Stimulated activated naive CD4-positive, alpha-beta T cell (primary cell): ENCODE measurements around the gene COG7.
A peak's percentile ranks its signal among the peaks of the same experiment; 100 is the strongest.
"Not testable (repeated sequence)": the region's sequence is repeated elsewhere in the genome, so short reads cannot be mapped to it uniquely, and the experiment has no call there.

ENCODE experiments used
- DNase-seq, 6 experiments: peaks; one replicate each; lab custom pipeline; 2025; lab: John Stamatoyannopoulos, UW

The COG7 gene

DNA sequence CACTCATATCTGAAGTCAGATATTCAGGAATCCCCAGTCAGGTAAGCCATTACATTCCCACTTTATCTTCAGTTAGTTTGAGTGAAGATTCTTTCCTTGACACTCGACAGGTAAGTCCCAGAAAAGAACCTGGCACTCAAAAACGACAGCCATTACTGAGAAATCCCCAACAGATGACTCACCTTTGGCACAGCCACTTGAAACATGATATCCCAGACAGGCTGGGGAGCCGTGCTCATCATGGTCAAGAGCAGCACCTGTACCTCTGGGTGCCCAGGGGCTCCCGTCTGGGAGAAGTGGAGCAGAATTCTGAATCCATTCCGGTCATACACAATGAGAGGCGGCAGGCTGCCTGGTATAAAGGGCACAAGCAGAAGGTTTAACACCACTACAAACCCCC, 16.8 kb upstream of the COG7 start:
- DNase-seq = no peak

DNA sequence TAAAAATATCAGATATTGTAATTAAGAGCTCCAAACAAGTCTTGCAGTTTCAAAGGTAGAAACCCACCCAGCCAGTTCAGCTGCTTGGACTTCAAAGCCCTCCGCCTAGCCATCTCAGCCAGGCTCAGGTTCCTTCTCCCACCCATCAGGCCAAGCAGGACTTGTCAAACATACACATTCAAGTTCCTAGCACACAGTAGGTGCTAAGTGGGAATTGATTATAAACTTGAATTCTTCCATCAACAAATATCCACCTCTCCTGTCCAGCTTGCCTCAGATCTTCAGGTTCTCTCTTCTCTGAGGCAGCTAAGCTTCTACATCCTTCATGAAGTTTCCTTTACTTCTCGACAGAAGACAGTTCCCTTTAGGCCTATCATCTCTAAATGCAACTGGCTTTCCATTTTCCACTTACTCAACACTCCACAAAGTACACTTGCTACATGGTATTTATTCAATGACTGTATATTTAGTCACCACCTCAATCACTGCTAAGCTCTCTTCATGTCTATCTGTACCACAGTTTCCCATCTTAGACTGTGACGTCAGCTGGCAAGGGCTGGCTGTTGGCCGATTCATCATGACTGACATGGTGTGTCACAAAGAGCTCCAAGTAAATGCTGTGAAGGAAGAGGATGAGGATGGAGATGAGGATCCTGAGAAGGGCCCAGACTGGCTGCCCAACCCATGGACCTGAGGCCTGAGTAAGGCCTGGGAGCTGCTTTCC, 13.3 kb upstream of the COG7 start:
- DNase-seq = no peak

DNA sequence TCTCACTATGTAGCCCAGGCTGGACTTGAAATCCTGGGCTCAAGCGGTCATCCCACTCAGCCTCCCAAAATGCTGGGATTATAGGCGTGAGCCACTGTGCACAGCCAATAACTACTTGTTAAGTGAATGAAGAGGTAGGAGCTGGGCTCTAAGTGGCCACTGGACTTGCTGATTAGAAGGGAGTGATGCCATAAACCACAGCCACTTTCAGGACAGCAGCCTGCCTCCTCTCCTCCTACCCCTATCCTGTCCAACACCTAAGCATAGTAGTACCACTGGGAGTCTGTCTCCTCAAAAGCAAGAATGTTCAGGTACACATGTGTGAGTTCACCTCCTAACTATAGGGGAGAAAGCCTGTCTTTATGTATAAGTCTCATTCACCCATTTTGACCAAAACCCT, 12.2 kb upstream of the COG7 start:
- DNase-seq = no peak

DNA sequence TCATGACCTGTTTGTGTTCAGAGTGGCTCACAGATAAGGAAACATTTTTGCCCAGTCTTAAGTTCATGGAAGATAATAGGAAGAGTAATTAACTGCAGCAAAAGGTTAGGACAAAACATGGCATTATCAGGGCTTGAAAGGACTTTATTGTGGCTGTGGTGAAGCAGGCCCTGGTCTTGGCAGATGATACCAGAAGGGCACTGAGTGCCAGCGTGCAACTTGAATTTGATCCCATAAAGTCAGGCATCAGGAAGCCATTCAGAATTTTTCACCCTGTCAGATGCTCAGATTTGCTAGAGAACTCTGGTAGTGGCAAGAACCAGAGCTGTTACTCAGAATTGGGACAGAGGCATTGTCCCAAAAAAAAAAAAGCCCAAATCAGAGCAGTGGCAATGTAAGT, 11.2 kb upstream of the COG7 start:
- no peak for DNase-seq

DNA sequence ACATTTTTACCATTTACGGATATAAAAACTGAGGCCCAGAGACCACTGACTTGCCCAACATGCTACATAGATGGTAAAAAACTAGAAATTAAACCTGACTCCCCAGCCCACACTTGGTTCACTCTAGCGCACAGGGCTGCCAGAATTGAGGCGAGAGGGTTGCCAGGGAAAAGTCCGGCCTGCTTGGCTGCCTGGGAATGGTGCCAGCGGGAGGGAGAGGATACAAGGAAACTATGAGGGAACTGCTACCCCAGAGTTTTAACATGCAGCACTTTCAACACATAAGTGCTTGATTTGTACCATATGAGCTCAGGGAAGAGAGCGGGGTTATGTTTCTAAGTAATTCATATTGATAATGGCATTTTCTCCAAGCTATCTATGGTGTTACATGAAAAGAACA, 10.0 kb upstream of the COG7 start:
- not testable (repeated sequence) for DNase-seq

DNA sequence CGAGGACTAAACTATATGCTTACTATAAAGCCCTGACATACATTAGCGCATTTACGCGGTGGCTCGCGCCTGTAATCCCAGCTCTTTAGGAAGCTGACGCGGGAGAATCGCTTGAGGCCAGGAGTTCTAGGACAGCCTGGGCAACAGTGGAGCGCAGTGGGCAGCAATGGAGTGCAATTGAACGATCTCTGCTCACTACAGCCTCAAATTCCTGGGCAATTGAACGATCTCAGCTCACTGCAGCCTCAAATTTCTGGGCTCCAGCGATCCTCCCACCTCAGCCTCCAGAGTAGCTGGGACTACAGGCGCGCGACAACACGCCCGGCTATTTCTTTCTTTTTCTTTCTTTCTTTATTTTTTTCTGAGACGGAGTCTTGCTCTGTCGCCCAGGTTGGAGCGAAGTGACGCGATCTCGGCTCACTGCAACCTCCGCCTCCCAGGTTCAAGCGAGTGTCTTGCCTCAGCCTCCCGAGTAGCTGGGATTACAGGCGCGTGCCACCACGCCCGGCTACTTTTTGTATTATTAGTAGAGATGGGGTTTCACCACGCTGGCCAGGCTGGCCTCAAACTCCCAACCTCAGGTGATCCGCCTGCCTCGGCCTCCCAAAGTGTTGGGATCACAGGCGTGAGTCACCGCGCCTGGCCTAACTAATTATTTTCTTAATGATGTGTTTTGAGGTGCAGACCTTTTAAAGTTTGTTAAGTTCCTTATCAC, 506 bp upstream of the COG7 start:
- DNase-seq = no peak

DNA sequence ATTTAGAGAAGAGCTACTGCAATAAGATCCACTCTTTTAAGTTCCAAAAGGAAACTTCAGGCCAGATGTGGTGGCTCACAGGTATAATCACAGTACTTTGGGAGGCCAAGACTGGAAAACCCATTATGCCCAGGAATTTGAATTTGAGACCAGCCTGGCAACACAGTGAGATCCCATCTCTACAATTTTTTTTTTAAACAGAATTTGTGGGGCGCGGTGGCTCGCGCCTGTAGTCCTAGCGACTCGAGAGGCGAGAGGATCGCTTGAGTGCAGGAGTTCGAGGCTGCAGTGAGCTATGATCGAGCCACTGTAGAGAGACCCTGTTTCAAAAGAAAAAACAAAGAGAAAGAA, 793 bp downstream of the COG7 start:
- DNase-seq = no peak

DNA sequence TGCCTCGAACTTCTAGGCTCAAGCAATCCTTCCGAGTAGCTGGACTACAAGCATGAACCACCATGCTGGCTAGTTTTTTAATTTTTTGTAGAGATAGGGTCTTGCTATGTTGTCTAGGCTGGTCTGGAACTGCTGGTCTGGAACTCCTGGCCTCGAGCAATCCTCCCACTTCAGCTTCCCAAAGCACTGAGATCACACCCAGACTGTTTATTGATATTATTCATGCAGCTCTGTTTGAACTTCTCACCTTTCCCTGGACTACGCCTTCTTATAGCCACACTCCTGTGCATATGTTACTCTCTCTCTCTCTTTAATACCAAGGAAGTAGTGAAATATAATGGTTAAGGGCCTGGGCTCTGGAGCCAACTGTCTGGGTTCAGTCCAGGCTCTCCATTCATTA, 4.6 kb downstream of the COG7 start:
- no peak for DNase-seq

DNA sequence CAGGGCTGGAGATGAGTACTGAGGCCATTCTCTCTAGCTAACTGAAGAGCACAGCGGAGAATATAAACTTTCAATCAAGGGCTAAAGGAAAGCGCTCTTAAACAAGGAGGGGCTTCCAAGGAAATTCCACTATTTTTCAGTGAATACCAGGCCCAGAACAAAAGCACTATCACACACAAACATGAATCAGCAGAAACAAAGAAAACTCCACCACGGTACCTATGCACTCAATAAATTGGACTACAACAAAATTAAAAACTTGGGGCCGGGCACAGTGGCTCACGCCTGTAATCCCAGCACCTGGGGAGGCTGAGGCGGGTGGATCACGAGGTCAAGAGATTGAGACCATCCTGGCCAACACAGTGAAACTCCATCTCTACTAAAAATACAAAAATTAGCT, 15.4 kb downstream of the COG7 start:
- not testable (repeated sequence) for DNase-seq

DNA sequence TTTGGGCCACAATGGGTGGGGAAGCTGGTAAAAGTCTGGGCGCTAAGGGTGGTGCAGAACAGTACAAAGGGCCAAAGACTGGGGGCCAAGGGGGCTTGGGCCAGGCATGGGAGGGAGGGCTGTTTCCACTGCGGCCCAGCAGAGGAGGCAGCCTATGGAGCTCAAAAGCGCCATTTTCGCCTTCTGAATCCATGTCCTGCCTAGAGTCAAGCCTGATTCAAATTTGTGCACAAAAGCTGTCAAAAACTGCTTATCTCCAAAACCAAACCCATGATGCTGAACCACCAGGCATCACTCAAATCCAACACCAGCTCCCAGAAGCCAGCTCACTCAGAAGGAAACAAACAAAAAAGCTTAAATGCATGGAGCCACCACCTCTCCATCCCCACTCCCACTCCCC, 16.0 kb downstream of the COG7 start:
- DNase-seq = no peak

DNA sequence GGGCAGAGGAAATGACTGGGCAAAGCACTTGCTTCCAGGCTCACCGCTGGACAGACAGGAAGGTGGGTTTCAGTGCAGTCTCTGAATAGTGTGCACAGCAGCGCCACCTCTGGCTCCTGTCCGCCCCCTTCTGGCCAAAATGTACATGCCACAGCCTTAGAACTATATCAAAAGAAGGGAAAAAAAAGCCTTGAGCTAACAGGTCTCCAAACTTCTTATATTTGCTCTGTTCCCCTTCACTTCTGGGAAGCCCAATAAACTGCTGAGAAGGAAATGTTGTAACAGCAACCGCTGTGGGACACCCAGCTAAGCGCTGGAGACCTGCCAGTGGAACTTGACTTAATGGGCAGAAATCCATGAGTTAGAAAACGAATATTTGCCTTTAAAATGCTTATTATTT, 17.5 kb downstream of the COG7 start:
- peak; percentile 5 to 52 (median 36) for DNase-seq

DNA sequence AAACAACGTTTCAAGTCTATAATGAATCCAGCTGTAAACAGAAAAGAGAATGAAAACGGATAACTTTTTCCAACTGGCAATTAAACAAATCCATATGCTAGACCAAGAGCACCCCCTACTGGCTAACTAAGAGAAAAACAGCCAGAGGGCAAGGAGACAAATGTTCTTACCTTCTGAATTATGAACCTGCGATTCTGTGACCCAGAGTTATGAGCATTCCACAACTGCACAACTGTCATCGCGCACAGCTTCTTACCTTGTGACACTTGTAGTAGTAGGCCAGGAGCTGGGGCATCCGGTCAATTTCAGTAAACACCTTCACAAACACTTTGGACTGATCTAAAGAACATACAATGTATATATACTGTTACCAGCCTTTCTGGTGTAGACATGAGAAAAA, 18.6 kb downstream of the COG7 start:
- DNase-seq = peak in 5 of 6 experiments; percentile 1 to 71 (median 28)

DNA sequence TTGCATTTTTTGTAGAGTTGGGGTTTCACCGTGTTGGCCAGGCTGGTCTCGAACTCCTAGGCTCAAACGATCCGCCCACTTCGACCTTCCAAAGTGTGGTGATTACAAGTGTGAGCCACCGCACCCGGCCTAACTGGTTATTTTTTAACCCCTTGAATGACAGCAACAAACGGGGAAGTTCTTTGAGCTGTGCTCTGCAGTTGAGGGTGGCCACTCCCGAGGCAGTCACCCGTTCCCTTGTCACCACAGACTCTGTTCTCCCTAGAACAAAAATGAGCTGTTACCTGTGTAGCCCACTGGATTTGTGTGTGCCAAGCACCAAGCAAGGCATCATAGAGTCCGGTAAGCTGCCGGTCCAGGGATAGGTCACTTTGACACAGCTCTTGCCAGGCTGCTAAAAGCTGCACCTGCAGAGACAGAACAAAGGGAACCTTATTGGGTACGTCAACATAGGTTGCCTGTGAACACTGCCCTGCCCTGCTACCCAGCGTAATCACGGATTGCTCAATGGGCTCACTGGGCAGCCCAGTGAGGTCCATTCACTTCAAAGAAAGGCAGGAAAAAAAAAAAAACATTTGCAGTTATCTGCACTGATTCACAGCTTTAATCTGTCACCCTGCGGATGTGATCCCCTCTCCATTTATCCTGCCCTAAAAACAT, 19.6 kb downstream of the COG7 start:
- no peak for DNase-seq

DNA sequence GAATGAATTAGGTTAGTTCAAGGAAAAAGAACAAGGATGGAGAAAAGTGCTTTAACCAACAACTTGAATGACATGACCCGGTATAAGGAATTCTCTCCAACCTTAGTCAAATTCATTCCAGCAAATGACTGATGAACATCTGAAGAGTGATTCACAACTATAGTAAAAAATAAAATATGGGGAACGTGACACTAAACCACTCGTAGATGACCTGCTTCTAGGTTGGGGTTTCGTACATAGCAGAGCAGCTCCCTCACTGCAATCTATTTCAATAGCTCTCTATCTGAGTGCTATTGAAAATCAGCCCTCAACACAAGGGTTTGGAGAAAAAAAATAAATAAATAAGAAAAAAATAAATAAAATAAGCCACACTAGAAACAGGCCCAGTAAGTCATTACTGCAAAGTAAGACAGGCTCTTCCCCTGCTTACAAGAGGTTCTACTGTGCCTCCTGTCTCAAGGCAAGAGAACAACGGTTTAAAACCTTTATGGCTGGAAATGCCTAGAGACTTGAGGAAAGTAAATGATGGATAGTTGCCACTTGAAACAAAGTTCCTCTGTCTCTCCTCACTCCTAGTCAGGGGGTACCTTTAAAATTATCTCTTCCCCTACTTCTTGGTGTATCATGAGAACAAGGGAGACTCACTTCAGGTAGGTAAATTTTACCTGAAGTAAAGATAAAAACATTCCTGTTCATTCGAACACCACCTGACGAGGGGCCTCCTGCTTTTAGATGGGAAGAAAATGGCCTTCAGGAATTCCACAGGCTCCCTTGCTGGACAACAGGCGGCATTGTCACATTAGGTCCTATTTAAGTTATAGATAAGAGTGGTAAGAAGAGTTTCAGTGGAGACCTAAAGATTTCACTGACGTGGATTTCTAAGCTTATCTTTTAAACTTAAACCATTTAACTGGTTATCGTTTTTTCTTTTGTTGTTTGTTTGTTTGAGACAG, 20.5 kb downstream of the COG7 start:
- DNase-seq = no peak

DNA sequence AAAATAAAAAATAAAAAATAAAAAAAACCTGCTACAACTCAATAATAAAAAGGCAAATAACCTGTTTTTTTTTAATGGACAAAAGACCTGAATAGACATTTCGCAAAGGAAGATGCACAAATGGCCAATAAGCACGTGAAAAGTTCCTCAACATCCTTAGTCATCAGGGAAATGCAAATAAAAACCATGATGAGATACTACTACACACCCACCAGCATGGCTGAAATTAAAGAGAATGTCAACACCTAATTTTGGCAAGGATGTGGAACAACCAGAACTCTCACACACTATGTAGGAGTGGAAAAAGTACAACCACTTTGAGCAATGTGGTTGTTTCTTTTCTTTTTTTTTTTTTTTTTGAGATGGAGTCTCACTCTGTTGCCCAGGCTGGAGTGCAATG, 24.6 kb downstream of the COG7 start:
- DNase-seq = no peak

DNA sequence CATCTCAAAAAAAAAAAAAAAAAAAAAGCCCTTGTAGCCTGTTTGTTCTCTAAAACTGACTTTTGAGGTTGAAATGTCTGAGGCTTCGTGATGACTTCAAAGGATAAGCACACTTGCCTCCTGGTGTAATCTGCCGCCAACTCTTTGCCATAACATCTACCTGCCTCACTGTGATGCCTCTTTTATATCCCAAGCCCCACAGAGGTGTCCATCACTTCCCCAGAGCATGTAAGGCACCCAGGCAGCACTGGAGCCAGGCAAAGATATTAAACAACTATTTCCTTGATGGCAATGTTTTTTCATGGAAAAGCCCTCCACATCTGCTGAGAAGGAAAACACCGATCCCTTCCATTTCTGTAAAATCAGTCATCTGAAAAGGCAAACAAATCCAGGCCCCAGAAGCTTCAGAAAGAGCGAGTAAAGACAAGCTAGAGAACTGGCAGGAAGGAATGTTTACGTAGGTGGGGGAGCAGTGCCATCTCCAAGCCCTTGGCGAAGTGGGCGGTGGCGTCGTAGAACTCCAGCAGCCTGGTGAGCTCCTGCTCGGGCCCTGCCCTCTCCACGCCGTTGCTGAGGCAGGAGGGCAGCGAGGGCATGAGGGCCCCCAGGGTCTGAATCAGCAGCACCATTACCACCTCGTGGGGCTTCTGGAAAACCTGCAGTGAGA, 28.6 kb downstream of the COG7 start:
- no peak for DNase-seq

DNA sequence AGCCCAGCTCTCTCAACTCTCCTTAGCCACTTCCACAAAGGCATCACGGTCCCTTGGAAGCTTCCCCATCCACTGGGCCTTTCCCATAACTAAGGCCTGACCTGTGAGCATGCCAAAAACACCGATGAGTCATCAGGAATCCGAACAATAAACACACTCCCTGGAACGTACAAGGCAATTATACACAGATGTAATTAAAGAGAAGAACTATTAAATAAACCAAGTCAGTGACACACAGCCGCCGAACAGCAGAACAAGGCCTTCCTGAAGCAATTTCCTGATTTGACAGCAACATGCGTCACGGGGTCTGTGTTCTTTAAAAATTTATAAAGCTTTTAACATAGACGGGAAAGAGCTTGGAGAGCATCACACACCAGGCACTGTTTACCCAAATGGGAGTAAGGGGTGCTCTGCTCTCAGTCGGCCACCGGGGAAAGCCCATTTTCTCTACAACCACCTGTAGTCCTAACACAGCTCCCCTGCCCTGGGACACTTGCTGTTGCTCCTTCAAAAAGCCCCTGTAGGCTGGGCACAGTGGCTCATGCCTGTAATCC, 29.4 kb downstream of the COG7 start:
- no peak for DNase-seq

DNA sequence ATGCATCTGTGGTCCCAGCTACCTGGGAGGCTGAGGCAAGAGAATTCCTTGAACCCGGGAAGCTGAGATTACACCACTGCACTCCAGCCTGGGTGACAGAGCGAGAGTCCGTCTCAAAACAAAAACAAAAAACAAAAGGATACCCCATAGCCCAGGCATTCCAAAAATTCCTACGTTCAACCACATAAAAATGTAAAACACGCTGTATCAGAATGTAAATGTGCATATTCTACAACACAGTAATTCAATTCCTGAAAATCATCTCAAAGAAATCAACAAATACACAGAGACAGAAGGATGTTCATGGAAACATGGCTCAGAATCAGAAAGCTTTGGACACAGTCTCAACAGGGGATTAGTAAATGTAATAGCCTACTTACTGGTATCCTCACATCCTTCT, 33.0 kb downstream of the COG7 start:
- no peak for DNase-seq

DNA sequence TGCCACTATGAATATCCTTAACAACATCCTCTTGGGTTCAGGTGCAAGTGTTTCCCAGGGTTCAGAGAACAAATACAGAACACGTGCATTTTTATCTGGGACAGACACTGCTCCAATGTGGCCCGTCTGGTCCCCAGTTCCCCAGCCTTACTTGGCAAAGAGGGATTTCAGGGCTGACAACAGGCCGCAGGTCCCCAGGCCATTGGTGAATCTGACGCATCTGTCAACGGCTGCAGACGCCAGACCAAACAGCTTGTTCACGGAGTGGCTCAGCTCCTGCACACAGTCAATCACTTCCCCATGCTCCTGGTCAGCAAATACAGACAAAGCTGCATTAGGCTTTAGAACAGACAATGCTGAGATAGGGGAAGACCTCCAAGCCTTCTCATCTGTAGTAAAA, 36.2 kb downstream of the COG7 start:
- no peak for DNase-seq

DNA sequence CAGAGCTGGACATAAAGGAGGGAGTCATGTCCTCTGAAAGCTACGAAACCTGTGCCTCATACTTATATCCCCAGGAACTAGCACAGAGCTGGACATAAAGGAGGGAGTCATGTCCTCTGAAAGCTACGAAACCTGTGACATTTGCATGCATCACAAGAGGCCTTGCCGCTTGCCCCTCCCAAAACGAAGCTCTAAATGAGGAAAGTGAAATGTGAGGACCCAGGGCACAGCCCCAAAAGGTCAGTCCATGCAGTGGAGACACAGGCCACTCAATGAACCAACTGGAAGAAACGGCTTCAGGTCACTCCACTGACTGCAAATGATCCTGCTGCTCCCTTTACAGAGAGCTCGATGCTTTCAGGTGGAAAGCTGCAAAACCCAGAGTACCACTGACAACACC, 38.3 kb downstream of the COG7 start:
- no peak for DNase-seq

DNA sequence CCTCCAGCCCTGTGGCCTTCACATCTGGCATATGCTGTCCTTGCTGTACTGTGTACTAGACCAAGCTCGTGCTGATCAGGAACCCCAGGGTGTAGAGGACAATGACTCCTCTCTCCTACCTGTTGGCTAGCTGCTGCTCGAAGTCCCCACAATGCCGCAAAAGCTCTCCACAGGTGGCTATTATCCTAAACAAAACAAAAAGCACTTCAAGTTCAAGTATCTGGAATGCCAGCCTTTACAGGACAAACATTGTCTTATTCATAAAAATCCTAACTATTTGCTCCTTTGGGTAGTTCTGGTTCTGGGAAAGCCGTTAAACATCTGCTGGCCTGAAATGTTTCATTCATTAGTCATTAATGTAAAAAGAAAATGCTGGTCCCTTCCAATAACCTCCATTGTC, 42.8 kb downstream of the COG7 start:
- no peak for DNase-seq
